Activated T-helper 2 cell treated with anti-CD3 and anti-CD28 coated beads, Interferon-gamma antibody, Interleukin-2, Interleukin-4, amounts not matched to agents 10 μg/mL and 5 μg/mL and 100 μg/mL, durations not matched to agents 14 hours and 24 hours and 36 hours (primary cell): Measurements from ENCODE around the gene STK17B. TPM values are rescaled to one million over a fixed set of nuclear protein-coding genes. Genes with fewer than 3 reads are reported as not detected.

ENCODE experiments used
- DNase-seq: peaks from one replicate; pipeline ENCODE4 v3.0.0; 2021; ENCODE audit warnings: low spot score
- H3K27ac Mint-ChIP-seq: one replicate; pipeline ENCODE4 v1.8.0; 2021; ENCODE audit warnings: mixed read lengths
- H3K27me3 Mint-ChIP-seq: one replicate; pipeline ENCODE4 v1.8.0; 2021; ENCODE audit warnings: low read depth, mixed read lengths
- H3K36me3 Mint-ChIP-seq: one replicate; pipeline ENCODE4 v1.8.0; 2021; ENCODE audit warnings: low read depth, mixed read lengths
- H3K4me1 Mint-ChIP-seq: one replicate; pipeline ENCODE4 v1.8.0; 2021; ENCODE audit warnings: low read depth, mixed read lengths
- H3K4me3 Mint-ChIP-seq: one replicate; pipeline ENCODE4 v1.8.0; 2021; ENCODE audit warnings: low read depth, mild to moderate bottlenecking, moderate library complexity, mixed read lengths
- H3K9me3 Mint-ChIP-seq: one replicate; pipeline ENCODE4 v1.8.0; 2021; ENCODE audit warnings: mixed read lengths
- intact Hi-C: fragments of 100-400 bp; cut with micrococcal nuclease; formaldehyde crosslinking; loops from one replicate; pipeline ENCODE4 v1.15.1; 2023
- total RNA-seq: library from RNA; stranded (reverse); gene quantifications from 2 replicates; pipeline ENCODE4 v1.2.3, GENCODE V29; 2022

STK17B gene
- total RNA-seq, 1 donor from 2014 or later, result 178 TPM

GRCh38 chr2:196123679-196124373 is 47.6 kb downstream of the STK17B start:
- intact Hi-C loops, result no loop called here
- no peak overlapping the region for H3K4me3 Mint-ChIP-seq
- H3K36me3 Mint-ChIP-seq, result peaks cover 1% of the 10 kb centered on the region
- H3K4me1 Mint-ChIP-seq, result no peaks in the 10 kb centered on the region
- peaks cover 21% of the 10 kb centered on the region for H3K9me3 Mint-ChIP-seq
- no peaks in the 10 kb centered on the region for H3K27me3 Mint-ChIP-seq
- no peak overlapping the region for H3K27ac Mint-ChIP-seq
- DNase-seq, result no peak

GRCh38 chr2:196119926-196120325 is 51.5 kb downstream of the STK17B start:
- Mint-ChIP-seq H3K36me3 (no peaks in the 10 kb centered on the region), H3K4me1 (no peaks in the 10 kb centered on the region), H3K9me3 (peaks cover 5% of the 10 kb centered on the region), H3K4me3 (no peak overlapping the region), H3K27me3 (peaks cover 1% of the 10 kb centered on the region), H3K27ac (no peak overlapping the region)
- no peak for DNase-seq
- intact Hi-C loops, result loop anchor here (5.0 kb wide), 1 partner anchor 38 kb away; no protein-coding TSS in a partner anchor

DNA sequence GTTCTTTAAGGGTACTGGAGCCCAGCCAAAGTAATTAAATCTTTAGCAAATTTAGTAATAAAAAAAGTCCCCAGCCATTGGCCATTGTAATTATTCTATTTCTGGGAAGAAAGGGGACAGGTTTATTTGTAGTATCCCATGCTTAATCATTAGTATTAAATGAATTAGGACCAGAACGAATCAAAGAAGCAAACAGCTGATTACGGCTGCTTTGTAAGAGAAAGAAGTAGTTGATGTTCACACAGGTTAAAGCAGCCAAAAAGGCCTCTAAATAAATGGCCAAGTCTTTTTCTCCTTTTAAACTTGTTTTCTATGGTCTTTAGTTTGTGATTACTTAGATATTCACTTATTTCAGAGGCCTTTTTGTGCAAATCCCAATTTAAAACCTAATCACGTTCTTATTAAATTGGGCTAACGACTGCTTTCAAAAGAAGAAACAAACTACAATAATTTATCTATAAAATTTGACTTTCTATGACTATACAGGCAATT is 54.1 kb downstream of the STK17B start:
- Mint-ChIP-seq H3K4me3 (no peak overlapping the region), H3K27ac (no peak overlapping the region), H3K9me3 (no peaks in the 10 kb centered on the region), H3K4me1 (peaks cover 11% of the 10 kb centered on the region), H3K36me3 (no peaks in the 10 kb centered on the region), H3K27me3 (peaks cover 1% of the 10 kb centered on the region)
- intact Hi-C loops, result loop anchor here (5.0 kb wide), 1 partner anchor 35 kb away; no protein-coding TSS in a partner anchor
- no peak for DNase-seq

DNA sequence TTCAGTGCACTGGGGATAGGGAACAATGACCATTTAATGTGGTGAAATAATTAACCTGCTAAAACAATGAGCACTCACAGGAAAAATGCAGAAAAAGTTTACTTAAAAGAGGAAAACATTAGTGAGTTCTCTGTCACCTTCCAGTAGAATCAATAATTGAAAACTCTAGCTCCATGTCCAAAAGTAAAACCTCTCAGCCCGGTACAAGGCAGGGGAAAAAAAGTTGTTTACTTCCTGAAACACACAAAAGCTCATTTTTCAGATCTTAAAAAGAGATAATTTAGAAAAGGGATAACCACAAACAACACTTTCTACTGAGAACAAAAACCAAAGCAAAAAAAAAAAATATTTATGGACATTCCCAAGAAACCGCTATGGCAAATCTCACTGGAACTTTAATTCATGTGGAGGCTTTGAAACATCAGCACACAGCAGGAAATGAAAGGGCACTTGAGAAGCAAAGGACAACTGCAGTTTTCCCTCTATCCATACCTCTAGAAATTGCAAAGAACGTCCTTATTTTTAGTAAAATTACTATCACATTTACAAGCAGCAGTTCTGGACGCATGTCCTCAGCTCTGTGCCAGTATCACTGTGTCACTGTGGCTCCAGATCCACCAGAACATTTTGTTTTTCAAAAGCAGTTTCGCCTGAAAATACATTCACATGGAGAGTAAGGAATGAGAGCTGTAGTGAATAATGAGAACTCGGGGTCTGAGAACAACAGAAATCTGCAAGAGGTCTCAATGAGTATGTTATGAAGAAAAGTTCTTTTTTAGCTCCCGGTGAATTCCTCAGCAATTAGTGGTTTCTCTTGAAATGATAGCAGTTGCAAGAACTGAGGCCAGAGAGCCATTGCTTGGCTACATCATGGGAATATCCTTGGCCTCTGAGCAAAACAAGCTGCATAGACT is 58.1 kb downstream of the STK17B start:
- DNase-seq, result no peak
- Mint-ChIP-seq H3K9me3 (no peaks in the 10 kb centered on the region), H3K4me1 (peaks cover 11% of the 10 kb centered on the region), H3K27ac (no peak overlapping the region), H3K4me3 (no peak overlapping the region), H3K36me3 (no peaks in the 10 kb centered on the region), H3K27me3 (no peaks in the 10 kb centered on the region)
- intact Hi-C loops, result loop anchor here (1.0 kb wide), 1 partner anchor 12 kb away; no protein-coding TSS in a partner anchor

DNA sequence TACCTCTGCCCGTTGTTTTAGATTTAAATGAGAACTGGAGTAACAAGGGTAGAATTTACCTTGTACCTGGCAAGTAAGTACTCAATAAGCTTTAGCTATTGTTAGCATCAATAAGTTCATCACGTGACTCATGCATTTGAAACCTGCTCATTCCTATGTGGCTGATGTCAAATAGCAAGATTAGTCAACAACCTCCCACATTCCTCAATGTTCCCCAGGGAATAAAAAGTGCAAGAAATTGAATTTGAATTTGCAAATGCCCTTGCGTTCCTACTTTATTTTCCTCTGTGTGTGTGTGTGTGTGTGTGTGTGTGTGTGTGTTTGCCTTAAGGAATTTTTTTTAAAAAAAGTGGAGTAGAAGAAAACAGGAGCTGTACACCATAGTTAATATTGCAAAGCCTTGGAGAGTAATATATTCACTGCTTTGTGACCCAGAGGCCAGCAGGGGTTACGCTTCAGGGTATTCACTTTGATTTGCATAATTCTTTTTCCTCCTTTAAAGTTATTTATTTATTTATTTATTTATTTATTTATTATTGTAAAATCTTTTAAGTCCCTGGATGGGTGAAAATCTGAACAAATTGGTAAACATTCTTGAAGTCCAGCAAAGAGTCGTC is 58.9 kb downstream of the STK17B start:
- H3K36me3 Mint-ChIP-seq, result no peaks in the 10 kb centered on the region
- H3K27me3 Mint-ChIP-seq, result no peaks in the 10 kb centered on the region
- H3K4me3 Mint-ChIP-seq, result no peak overlapping the region
- intact Hi-C loops, result loop anchor here (1.0 kb wide), 1 partner anchor 11 kb away; no protein-coding TSS in a partner anchor
- no peak for DNase-seq
- H3K9me3 Mint-ChIP-seq, result no peaks in the 10 kb centered on the region
- no peak overlapping the region for H3K27ac Mint-ChIP-seq
- H3K4me1 Mint-ChIP-seq, result peaks cover 11% of the 10 kb centered on the region

- no peak overlapping the region for H3K4me3 Mint-ChIP-seq
- no peak for DNase-seq
- intact Hi-C loops, result no loop called here
- peaks cover 14% of the 10 kb centered on the region for H3K4me1 Mint-ChIP-seq
- H3K9me3 Mint-ChIP-seq, result no peaks in the 10 kb centered on the region
- H3K27me3 Mint-ChIP-seq, result no peaks in the 10 kb centered on the region
- no peak overlapping the region for H3K27ac Mint-ChIP-seq
- no peaks in the 10 kb centered on the region for H3K36me3 Mint-ChIP-seq
These were observed 62.8 kb downstream of the STK17B start for GRCh38 chr2:196108604-196109003.

DNA sequence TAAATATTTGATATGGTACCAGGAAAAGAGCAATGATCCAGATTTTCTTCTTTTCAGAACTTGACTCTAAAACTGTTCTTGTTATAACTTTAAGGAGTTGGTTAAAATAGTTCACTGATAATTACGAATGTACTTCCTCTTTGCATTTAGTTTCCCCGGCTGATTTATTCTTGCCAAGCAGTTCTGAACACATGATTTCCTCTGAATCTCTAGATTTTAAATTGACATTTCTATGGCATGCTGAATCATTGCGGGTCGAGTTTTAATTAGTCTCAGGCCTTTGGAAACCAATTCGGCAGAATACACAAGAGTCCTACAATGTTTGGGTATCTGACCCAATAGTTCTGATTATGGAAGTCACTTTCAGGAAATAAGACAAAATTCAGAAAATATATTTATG is 65.4 kb downstream of the STK17B start:
- DNase-seq, result no peak
- peaks cover 19% of the 10 kb centered on the region for H3K4me1 Mint-ChIP-seq
- no peaks in the 10 kb centered on the region for H3K9me3 Mint-ChIP-seq
- no peaks in the 10 kb centered on the region for H3K27me3 Mint-ChIP-seq
- H3K27ac Mint-ChIP-seq, result no peak overlapping the region
- intact Hi-C loops, result no loop called here
- no peak overlapping the region for H3K4me3 Mint-ChIP-seq
- H3K36me3 Mint-ChIP-seq, result no peaks in the 10 kb centered on the region

- intact Hi-C loops, result loop anchor here (5.0 kb wide), 1 partner anchor 38 kb away; no protein-coding TSS in a partner anchor
- DNase-seq, result no peak
- H3K36me3 Mint-ChIP-seq, result no peaks in the 10 kb centered on the region
These were observed 67.3 kb downstream of the STK17B start for GRCh38 chr2:196104066-196104465.

GRCh38 chr2:196103626-196104025 is 67.8 kb downstream of the STK17B start:
- H3K9me3 Mint-ChIP-seq, result no peaks in the 10 kb centered on the region
- intact Hi-C loops, result loop anchor here (5.0 kb wide), 1 partner anchor 39 kb away; no protein-coding TSS in a partner anchor
- no peak overlapping the region for H3K27ac Mint-ChIP-seq
- no peak for DNase-seq
- peaks cover 23% of the 10 kb centered on the region for H3K4me1 Mint-ChIP-seq
- H3K27me3 Mint-ChIP-seq, result peaks cover 2% of the 10 kb centered on the region
- no peaks in the 10 kb centered on the region for H3K36me3 Mint-ChIP-seq
- no peak overlapping the region for H3K4me3 Mint-ChIP-seq

More at GRCh38 chr2:196104066-196104465, 67.3 kb downstream of the STK17B start:
- Mint-ChIP-seq H3K27ac (no peak overlapping the region), H3K9me3 (no peaks in the 10 kb centered on the region), H3K4me3 (no peak overlapping the region), H3K4me1 (peaks cover 23% of the 10 kb centered on the region), H3K27me3 (no peaks in the 10 kb centered on the region)

- no peak overlapping the region for H3K4me3 Mint-ChIP-seq
- peaks cover 23% of the 10 kb centered on the region for H3K4me1 Mint-ChIP-seq
- intact Hi-C loops, result loop anchor here (1.0 to 5.0 kb wide), 2 partner anchors 12 to 41 kb away; no protein-coding TSS in a partner anchor
- DNase-seq, result no peak
- H3K9me3 Mint-ChIP-seq, result no peaks in the 10 kb centered on the region
- H3K27me3 Mint-ChIP-seq, result peaks cover 5% of the 10 kb centered on the region
- H3K36me3 Mint-ChIP-seq, result no peaks in the 10 kb centered on the region
- no peak overlapping the region for H3K27ac Mint-ChIP-seq
These were observed 69.9 kb downstream of the STK17B start for GRCh38 chr2:196101325-196101991.

GRCh38 chr2:196099916-196100315 is 71.5 kb downstream of the STK17B start:
- H3K4me1 Mint-ChIP-seq, result peaks cover 17% of the 10 kb centered on the region
- peaks cover 1% of the 10 kb centered on the region for H3K9me3 Mint-ChIP-seq
- no peak overlapping the region for H3K27ac Mint-ChIP-seq
- no peak for DNase-seq
- H3K4me3 Mint-ChIP-seq, result no peak overlapping the region
- intact Hi-C loops, result loop anchor here (5.0 kb wide), 1 partner anchor 42 kb away; no protein-coding TSS in a partner anchor
- no peaks in the 10 kb centered on the region for H3K36me3 Mint-ChIP-seq
- peaks cover 5% of the 10 kb centered on the region for H3K27me3 Mint-ChIP-seq
